Measurements from ENCODE around the gene CACNA1S.
A peak's percentile ranks its signal among the peaks of the same experiment; 100 is the strongest.

Gene CACNA1S

GRCh38 chr1:201080135-201080534, 32.1 kb downstream of the CACNA1S start:
- TF ChIP-seq CTCF (IDR thresholded peaks at IDR 0.05; ENCODE audit: insufficient read depth, low read depth, low read length, missing control alignments) = no peak
- DNase-seq (ENCODE audit: low read depth) = no peak
- H3K4me3 ChIP-seq (ENCODE audit: low read length) = no peak overlapping the region

GRCh38 chr1:201077736-201078135, 34.5 kb downstream of the CACNA1S start:
- no peak for TF ChIP-seq CTCF (IDR thresholded peaks at IDR 0.05; ENCODE audit: insufficient read depth, low read depth, low read length, missing control alignments)
- H3K4me3 ChIP-seq (ENCODE audit: low read length) = no peak overlapping the region
- DNase-seq (ENCODE audit: low read depth) = no peak

- TF ChIP-seq CTCF (IDR thresholded peaks at IDR 0.05; ENCODE audit: insufficient read depth, low read depth, low read length, missing control alignments) = no peak
- no peak for DNase-seq (ENCODE audit: low read depth)
- H3K4me3 ChIP-seq (ENCODE audit: low read length) = no peak overlapping the region
These were observed 35.1 kb downstream of the CACNA1S start for GRCh38 chr1:201077116-201077515.

DNA sequence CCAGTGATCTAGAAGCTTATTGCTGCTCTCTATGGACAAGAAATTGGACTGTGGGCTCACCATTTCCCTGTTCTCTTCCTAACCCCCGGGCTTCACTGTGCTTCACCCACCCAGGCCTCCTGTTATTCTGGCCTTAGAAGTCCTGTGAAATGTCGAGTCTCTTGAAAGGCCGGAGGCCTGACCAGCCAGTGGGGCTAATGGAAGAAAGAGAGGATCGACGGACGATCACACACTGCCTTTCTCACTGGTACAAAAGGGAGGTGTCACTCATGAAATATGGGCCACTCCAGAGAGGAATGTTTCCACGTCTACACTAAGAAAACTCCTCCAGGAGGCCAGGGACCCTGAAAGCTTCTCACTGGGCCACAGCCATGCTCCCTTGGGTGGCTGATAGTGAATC, 36.1 kb downstream of the CACNA1S start:
- no peak for TF ChIP-seq CTCF (IDR thresholded peaks at IDR 0.05; ENCODE audit: insufficient read depth, low read depth, low read length, missing control alignments)
- DNase-seq (ENCODE audit: low read depth) = no peak
- H3K4me3 ChIP-seq (ENCODE audit: low read length) = no peak overlapping the region

DNA sequence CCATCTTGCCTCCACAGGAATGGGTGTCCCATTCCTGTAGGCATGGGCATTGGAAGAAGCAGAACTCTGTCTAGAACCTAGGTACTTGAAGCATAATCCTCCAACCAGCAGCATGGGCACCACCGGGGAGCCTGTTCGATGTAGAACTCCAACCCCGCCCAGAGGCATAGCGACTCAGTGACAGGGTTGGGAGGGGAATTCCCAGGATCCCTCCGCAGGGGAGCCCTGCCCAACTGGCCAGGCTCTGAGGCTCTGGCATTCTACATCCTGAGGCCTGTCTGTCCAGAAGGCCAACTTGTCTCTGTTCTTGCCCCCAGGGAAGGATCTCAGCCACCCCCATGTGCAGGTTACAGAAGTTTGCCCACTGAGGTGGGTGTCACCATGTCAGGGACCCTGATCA, 38.2 kb downstream of the CACNA1S start:
- no peak overlapping the region for H3K4me3 ChIP-seq (ENCODE audit: low read length)
- DNase-seq (ENCODE audit: low read depth) = peak; percentile 19
- no peak for TF ChIP-seq CTCF (IDR thresholded peaks at IDR 0.05; ENCODE audit: insufficient read depth, low read depth, low read length, missing control alignments)

- no peak for DNase-seq (ENCODE audit: low read depth)
These were observed 39.3 kb downstream of the CACNA1S start for GRCh38 chr1:201072922-201073321.

More at GRCh38 chr1:201072922-201073321, 39.3 kb downstream of the CACNA1S start:
- TF ChIP-seq CTCF (IDR thresholded peaks at IDR 0.05; ENCODE audit: insufficient read depth, low read depth, low read length, missing control alignments) = no peak
- H3K4me3 ChIP-seq (ENCODE audit: low read length) = no peak overlapping the region
